ENCODE measurements around the gene C10orf62. TPM values are rescaled to one million over a fixed set of nuclear protein-coding genes. Genes with fewer than 3 reads are reported as not detected.
"Not testable (repeated sequence)": the region's sequence is repeated elsewhere in the genome, so short reads cannot be mapped to it uniquely, and the experiment has no call there.

Gene C10orf62
- total RNA-seq, 1 donor = not detected

DNA sequence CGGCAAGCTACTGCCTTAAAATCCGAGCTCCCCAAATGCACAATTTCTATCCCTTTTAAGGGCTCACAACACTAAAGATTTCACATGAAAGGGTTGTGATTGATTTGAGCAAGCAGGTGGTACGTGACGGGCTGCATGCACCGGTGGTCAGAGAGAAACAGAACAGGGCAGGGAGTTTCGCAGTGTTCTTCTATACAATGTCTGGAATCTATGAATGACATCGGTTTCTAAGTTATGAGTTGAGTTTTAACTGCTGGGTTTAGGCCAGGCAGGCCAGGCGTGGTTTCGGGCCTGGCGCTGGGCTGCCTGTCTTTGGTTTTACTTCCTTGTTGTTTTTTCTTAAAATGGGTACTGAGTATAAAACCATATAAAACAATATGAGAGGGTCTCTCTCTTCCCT lies 34.0 kb upstream of the C10orf62 start:
- H3K27me3 ChIP-seq (ENCODE audit: insufficient read depth, low read length); H3K9me3 ChIP-seq (ENCODE audit: low read depth, low read length); H3K4me3 ChIP-seq (ENCODE audit: low read length); H3K4me1 ChIP-seq (ENCODE audit: insufficient read depth, low read length): not testable (repeated sequence)

DNA sequence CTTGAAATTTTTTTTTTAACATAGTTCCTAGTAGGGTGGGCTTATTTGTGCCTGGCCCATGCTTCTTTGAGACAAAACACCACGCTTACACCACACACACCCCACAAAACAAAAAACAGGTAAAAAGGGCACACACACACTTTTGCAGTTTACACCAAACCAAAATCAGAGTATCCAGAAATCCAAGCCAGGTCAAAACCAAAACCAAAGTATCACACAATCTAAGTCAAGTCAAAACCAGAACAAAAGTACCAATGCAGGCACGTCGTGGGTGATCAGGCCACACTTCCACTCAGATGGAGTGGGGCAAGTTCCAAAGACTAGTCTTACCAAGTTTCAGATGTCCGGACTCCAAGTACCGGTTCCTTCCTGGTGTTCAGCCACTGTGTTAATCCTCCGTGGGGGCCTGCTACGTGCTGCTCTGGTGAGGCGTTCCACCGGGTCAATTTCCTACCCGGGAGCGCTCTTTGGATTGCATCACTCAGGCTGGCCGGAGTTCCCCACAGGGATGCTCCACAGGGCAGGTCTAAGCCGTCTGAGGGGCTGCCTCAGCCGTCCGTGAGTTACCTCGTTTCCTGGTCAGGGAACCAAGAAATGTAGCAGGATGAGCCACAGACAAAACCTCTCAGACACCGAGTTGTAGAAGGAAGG lies 28.7 kb upstream of the C10orf62 start:
- not testable (repeated sequence) for H3K4me3 ChIP-seq (ENCODE audit: low read length); H3K4me1 ChIP-seq (ENCODE audit: insufficient read depth, low read length); H3K27me3 ChIP-seq (ENCODE audit: insufficient read depth, low read length); H3K9me3 ChIP-seq (ENCODE audit: low read depth, low read length)

DNA sequence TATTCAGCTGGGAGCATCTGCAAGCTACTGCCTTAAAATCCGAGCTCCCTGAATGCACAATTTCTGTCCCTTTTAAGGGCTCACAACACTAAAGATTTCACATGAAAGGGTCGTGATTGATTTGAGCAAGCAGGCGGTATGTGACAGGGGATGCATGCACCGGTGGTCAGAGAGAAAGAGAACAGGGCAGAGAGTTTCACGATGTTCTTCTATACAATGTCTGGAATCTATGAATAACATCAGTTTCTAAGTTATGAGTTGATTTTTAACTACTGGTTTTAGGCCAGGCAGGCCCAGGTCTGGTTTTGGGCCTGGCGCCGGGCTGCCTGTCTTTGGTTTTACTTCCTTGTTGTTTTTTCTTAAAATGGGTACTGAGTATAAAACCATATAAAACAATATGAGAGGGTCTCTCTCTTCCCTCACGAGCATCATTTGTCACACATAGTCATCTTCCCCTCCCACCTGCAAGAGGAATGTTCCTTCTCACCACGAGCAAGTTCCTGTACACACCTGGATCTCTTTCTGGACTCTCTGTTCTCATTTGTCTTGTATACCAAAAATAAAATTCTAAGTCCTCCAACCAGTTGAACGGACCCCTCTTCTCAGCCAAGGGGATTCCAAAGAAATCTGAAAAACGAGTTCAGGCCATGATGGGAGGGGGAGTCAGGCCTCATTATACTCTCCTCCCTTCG lies 28.0 kb upstream of the C10orf62 start:
- H3K4me3 ChIP-seq (ENCODE audit: low read length); H3K27me3 ChIP-seq (ENCODE audit: insufficient read depth, low read length); H3K4me1 ChIP-seq (ENCODE audit: insufficient read depth, low read length); H3K9me3 ChIP-seq (ENCODE audit: low read depth, low read length): not testable (repeated sequence)

DNA sequence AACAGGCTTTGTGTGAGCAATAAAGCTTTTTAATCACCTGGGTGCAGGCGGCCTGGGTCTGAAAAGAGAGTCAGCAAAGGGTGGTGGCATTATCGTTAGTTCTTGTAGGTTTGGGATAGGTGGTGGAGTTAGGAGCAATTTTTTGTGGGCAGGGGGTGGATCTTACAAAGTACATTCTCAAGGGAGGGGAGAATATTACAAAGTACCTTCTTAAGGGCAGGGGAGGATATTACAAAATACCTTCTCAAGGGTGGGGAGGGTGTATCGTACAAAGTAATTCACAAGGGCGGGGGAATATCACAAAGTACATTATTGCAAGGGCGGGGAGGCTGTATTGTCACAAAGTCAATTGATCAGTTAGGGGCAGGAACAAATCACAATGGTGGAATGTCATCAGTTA lies 27.2 kb upstream of the C10orf62 start:
- not testable (repeated sequence) for H3K27me3 ChIP-seq (ENCODE audit: insufficient read depth, low read length); H3K4me1 ChIP-seq (ENCODE audit: insufficient read depth, low read length); H3K9me3 ChIP-seq (ENCODE audit: low read depth, low read length); H3K4me3 ChIP-seq (ENCODE audit: low read length)

DNA sequence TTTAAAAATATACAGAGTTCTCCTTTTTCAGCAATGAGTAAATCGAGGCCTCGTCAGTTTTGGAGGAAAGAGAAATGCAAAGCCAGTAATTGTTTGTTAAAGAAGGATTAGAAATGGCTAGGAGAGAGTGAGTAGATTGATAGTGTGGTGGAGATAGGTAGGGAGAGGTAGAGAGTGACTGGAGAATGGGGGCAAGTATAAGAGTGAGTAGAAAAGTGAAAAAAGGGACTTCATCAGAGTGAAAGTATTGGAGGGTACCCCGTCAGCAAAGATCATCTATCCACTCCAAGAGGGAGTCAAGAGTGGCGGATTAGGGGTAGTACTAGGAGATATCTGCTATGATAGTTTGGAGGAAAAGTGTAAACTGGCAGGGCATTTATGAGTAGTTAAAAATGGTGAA lies 26.2 kb upstream of the C10orf62 start:
- no peaks in the 10 kb centered on the region for H3K9me3 ChIP-seq (ENCODE audit: low read depth, low read length)
- no peak overlapping the region for H3K4me3 ChIP-seq (ENCODE audit: low read length)
- no peaks in the 10 kb centered on the region for H3K27me3 ChIP-seq (ENCODE audit: insufficient read depth, low read length)
- no peaks in the 10 kb centered on the region for H3K4me1 ChIP-seq (ENCODE audit: insufficient read depth, low read length)

DNA sequence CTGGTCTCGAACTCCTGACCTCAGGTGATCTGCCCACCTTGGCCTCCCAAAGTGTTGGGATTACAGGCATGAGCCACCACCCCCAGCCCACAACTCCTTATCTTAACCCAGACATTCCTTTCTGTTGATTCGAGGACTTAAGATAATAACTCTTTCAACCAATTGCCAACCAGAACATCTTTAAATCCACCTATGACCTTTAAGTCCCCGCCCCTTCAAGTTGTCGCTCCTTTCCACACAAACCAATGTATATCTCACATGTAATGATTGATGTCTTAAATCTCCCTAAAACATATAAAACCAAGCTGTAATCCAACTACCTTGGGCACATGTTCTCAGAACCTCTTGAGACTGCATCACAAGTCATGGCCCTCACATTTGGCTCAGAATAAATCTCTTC lies 24.7 kb upstream of the C10orf62 start:
- Histone ChIP-seq H3K4me3 (ENCODE audit: low read length) (no peak overlapping the region), H3K9me3 (ENCODE audit: low read depth, low read length) (no peaks in the 10 kb centered on the region), H3K27me3 (ENCODE audit: insufficient read depth, low read length) (no peaks in the 10 kb centered on the region), H3K4me1 (ENCODE audit: insufficient read depth, low read length) (no peaks in the 10 kb centered on the region)

DNA sequence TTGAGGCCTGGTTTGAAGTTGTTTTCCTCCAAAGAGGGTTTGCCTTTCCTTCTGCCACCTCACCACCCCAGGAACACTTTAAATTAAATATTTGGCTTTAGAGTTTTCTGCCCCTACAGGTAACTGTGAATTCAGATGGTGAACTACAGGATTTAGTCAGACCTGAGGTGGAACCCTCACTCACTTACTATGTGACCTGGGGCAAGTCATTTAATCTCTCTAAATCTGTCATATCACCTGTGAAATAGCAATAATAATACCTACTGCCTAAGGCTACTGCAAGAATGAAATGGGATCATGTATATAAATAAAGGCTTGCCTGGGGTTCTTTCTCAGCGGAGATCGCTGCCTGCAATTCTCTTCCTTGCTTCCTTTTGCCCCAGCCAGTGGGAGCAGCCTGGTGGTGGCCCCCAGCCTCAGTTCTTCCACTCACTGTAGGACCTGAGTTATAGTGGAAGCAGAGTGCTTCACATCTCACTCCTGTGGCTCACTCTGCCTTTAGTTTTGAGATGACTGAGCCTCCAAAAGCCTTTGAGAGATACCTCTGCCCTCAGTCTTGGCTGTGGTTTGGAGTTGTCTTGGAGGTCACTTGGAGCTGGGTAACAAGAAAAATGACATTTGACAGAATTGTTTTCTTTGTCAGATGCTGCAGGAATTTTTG lies 23.1 kb upstream of the C10orf62 start:
- Histone ChIP-seq H3K27me3 (ENCODE audit: insufficient read depth, low read length) (no peaks in the 10 kb centered on the region), H3K4me1 (ENCODE audit: insufficient read depth, low read length) (no peaks in the 10 kb centered on the region), H3K4me3 (ENCODE audit: low read length) (no peak overlapping the region), H3K9me3 (ENCODE audit: low read depth, low read length) (no peaks in the 10 kb centered on the region)

DNA sequence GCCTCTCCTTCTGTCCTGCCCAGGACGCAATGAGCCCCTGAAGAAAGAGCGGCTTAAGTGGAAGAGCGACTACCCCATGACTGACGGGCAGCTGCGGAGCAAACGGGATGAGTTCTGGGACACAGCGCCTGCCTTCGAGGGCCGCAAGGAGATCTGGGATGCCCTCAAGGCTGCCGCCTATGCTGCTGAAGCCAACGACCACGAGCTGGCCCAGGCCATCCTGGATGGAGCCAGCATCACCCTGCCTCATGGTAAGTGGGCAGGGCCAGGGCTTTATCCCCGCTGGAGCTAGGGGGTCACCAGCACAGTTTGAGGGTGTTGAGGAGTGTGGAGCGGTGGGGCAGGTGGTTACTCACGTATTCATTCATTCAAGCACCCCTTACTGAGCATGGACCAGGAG lies 21.6 kb upstream of the C10orf62 start:
- H3K4me3 ChIP-seq (ENCODE audit: low read length) = no peak overlapping the region
- H3K27me3 ChIP-seq (ENCODE audit: insufficient read depth, low read length) = no peaks in the 10 kb centered on the region
- H3K9me3 ChIP-seq (ENCODE audit: low read depth, low read length) = no peaks in the 10 kb centered on the region
- H3K4me1 ChIP-seq (ENCODE audit: insufficient read depth, low read length) = no peaks in the 10 kb centered on the region

DNA sequence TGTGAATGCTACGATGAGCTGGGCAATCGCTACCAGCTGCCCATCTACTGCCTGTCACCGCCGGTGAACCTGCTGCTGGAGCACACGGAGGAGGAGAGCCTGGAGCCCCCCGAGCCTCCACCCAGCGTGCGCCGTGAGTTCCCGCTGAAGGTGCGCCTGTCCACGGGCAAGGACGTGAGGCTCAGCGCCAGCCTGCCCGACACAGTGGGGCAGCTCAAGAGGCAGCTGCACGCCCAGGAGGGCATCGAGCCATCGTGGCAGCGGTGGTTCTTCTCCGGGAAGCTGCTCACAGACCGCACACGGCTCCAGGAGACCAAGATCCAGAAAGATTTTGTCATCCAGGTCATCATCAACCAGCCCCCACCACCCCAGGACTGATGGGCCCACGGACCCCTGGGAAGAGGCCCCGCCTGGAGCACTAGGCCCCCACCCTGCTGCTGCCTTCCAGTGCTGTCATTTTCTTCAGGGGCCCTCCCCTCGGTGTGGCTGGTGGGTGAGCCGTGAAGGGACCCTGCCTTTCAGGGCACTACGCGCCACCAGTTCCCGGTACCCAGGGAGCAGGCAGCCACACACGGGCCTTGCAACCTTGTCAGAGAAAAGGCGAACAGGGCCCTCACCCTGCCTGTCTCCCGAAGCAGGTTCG lies 19.3 kb upstream of the C10orf62 start:
- Histone ChIP-seq H3K4me3 (ENCODE audit: low read length) (no peak overlapping the region), H3K9me3 (ENCODE audit: low read depth, low read length) (no peaks in the 10 kb centered on the region), H3K4me1 (ENCODE audit: insufficient read depth, low read length) (no peaks in the 10 kb centered on the region), H3K27me3 (ENCODE audit: insufficient read depth, low read length) (no peaks in the 10 kb centered on the region)

DNA sequence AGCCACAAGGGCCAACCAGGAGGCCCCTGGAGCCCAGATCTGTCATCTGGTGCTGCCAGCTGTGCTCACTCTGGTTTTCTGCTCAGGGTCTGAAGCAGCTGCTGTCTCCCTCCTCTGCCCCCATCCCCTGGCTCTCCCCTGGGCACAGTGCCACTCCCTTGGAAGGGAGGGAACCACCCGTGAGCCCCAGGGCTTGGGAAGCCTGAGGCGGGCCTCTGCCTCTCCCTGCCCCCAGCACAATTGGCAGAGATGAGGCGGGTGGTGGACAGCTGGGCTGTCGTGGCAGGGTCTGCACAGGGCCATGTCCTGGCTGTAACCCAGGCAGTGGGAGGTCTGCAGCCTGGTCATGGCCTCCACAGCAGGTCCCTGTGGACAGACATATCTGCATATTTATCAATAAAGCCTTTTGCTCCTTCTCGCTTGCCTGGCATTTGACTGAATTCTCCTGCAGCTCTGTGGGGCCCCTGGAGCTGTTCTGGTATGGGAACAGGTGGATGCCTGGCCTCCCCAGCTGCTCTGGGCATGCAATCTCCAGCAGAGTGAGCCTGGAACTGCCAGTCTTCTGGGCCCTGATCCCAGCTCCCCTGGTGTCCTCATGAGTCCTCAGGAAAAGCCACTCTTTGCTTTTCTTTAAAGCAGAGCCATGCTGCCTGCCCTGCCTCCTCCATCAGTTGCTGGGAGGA lies 18.6 kb upstream of the C10orf62 start:
- Histone ChIP-seq H3K4me1 (ENCODE audit: insufficient read depth, low read length) (no peaks in the 10 kb centered on the region), H3K4me3 (ENCODE audit: low read length) (no peak overlapping the region), H3K9me3 (ENCODE audit: low read depth, low read length) (no peaks in the 10 kb centered on the region), H3K27me3 (ENCODE audit: insufficient read depth, low read length) (no peaks in the 10 kb centered on the region)

DNA sequence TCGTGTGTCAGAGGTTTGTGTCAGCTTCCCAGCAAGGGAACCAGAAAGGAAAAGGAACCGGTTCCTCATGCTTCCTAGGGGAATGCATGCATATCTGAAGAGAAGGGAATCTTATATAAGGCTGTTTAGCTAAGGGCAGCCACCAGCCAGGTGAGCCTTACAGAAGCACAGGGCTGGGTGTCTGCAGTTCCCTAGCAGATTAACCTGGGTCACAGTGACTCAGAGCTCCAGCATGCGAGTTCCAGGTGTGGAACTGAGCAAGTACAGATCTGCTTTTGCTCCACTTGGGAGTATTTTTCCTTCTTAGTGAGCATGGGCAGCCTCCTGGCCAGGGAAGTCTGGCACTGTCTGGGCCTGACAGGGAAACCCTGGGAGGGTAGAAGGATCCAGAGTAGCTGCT lies 17.9 kb upstream of the C10orf62 start:
- no peaks in the 10 kb centered on the region for H3K27me3 ChIP-seq (ENCODE audit: insufficient read depth, low read length)
- no peak overlapping the region for H3K4me3 ChIP-seq (ENCODE audit: low read length)
- no peaks in the 10 kb centered on the region for H3K9me3 ChIP-seq (ENCODE audit: low read depth, low read length)
- H3K4me1 ChIP-seq (ENCODE audit: insufficient read depth, low read length) = no peaks in the 10 kb centered on the region

DNA sequence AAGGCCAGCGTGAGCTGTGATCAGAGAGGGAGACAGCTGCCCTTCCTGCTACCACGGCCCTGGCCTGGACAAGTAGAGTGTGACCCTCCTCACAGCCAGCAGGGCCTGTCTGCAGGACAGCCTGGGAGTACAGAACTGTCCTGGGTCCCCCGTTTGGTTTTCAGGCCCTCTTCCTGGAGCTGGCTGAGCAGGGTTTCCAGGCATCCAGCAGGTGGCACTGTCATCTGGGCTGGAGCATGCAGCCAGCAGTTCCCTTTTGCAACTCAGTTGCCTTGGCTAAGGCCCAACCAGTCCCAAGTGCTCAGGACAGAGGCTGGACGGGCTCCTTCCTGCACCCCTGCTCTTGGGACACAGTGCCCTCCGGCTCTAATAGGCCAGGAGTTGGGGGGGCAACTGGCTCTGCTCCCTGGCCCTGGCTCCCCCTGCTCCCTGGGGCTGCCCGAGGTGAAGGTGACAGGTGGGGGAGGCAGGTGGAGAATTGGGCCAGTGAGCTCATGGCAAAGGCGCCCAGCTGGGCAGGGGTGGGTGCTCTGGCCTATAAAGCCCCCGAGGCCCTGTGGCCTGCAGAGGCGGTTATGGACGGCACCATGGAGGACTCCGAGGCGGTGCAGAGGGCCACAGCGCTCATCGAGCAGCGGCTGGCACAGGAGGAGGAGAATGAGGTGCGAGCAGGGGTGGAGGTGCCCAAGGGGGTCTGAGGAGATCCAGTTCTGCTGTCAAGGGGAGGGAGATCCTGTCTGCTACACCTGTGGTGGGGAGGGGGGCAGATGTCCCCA lies 17.1 kb upstream of the C10orf62 start, which contains the start of gene ANKRD2:
ANKRD2 (plus strand) TSS at position 566 of the 776 bp plus-strand sequence; CDS start at position 576, 10 bp downstream.
- Histone ChIP-seq H3K27me3 (ENCODE audit: insufficient read depth, low read length) (no peaks in the 10 kb centered on the region), H3K4me1 (ENCODE audit: insufficient read depth, low read length) (no peaks in the 10 kb centered on the region)

DNA sequence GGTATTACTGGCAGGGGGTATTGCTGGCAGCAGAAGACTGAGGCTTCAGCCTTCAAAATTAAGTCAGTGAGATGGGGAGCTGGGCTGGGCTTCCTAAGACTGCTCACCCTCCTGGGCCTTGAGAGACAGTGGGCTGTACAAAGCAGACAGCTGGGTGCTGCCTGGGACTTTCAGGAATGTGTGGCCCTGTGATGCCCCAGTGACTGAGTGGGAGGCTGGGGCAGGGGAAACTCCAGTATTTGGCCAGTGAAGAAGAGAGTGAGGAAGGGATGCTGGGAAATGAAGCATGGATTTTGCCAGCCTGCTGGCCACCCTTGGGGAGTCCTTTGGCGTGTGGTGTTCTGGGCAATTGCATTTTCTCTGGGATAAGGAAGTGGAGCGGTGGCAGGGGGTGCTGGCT lies 16.5 kb upstream of the C10orf62 start:
- Histone ChIP-seq H3K4me1 (ENCODE audit: insufficient read depth, low read length) (no peaks in the 10 kb centered on the region), H3K9me3 (ENCODE audit: low read depth, low read length) (no peaks in the 10 kb centered on the region), H3K4me3 (ENCODE audit: low read length) (no peak overlapping the region), H3K27me3 (ENCODE audit: insufficient read depth, low read length) (no peaks in the 10 kb centered on the region)

More for the DNA sequence above, 17.1 kb upstream of the C10orf62 start, which contains the start of gene ANKRD2:
- H3K4me3 ChIP-seq (ENCODE audit: low read length) = no peak within 1 kb of the TSS
- no peaks in the 10 kb centered on the region for H3K9me3 ChIP-seq (ENCODE audit: low read depth, low read length)

DNA sequence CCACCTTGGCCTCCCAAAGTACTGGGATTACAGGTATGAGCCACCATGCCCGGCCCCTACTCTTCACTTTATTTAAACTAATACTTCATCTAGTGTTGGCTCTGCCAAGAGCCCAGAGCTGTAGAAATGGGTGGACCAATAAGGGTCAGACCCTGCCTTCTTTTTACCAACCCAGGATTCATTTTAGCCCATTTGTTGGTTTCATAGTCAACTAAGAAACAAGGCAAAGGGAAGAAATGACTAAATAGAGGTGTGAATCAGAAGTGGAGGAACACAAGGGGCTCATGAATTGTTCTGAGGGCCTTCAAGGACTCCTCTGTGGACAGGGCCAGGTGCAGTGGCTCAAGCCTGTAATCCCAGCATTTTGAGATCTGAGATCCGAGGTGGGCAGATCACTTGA lies 15.8 kb upstream of the C10orf62 start:
- Histone ChIP-seq H3K9me3 (ENCODE audit: low read depth, low read length) (no peaks in the 10 kb centered on the region), H3K4me3 (ENCODE audit: low read length) (no peak overlapping the region), H3K27me3 (ENCODE audit: insufficient read depth, low read length) (no peaks in the 10 kb centered on the region), H3K4me1 (ENCODE audit: insufficient read depth, low read length) (no peaks in the 10 kb centered on the region)
